GM12878 (cell line): ENCODE data around the gene SASH1. TPM values are rescaled to one million over a fixed set of nuclear protein-coding genes. Genes with fewer than 3 reads are reported as not detected.

Experiments used
- ATAC-seq: fragments of 200-7000 bp; cut with Tn5 transposase; 3 replicates; pipeline ENCODE4 v1.9.1; 2020; ENCODE audit warnings: mild to moderate bottlenecking, moderate library complexity
- BruUV-seq: library from RNA; stranded (reverse); fragments of 400-500 nt; replicated peaks from 2 replicates; lab custom pipeline; 2021; lab: Mats Ljungman, UMichigan
- CTCF ChIA-PET: fragments of 300-600 bp; sonication (Branson Sonifier 250); formaldehyde crosslinking; extraction: SDS; loops from one replicate; lab custom pipeline; 2021; ENCODE audit warnings: inconsistent platforms; lab: Yijun Ruan, JAX
- POLR2A ChIA-PET: fragments of 350-600 bp; formaldehyde crosslinking; extraction: SDS; loops from one replicate; lab custom pipeline; 2021; ENCODE audit warnings: inconsistent platforms; lab: Charles Lee
- RAD21 ChIA-PET: fragments of 300-600 bp; sonication (Branson Sonifier 250); formaldehyde crosslinking; loops from one replicate; lab custom pipeline; 2023; ENCODE audit warnings: antibody characterized with exemption; ENCODE audit not compliant: unreplicated experiment; lab: Charles Lee
- SMC1A ChIA-PET: fragments of 300-600 bp; sonication (Branson Sonifier 250); formaldehyde crosslinking; loops from one replicate; lab custom pipeline; 2023; ENCODE audit not compliant: unreplicated experiment, uncharacterized antibody; lab: Charles Lee
- DNase-seq: peaks from one replicate; pipeline ENCODE4 v3.0.0-alpha.2; 2011; ENCODE audit warnings: low read depth, low spot score
- FAIRE-seq: peaks from 3 replicates; lab custom pipeline; 2011; peaks lifted over from hg19 to GRCh38; lab: Jason Lieb, UNC
- H2AFZ ChIP-seq: 2 replicates; pipeline ENCODE4 v1.6.0; 2011; ENCODE audit warnings: low read depth, low read length, control low read depth; ENCODE audit not compliant: control insufficient read depth
- H3K27ac ChIP-seq: 2 replicates; pipeline ENCODE4 v1.5.1; 2011; ENCODE audit warnings: control low read depth; ENCODE audit not compliant: control insufficient read depth, insufficient read depth
- H3K27me3 ChIP-seq, 2 experiments: replicated peaks in 1 of 2; 2 replicates each; pipeline versions ENCODE4 v1.6.0 to v1.6.1; 2011; ENCODE audit warnings: low read length in 1 of 2; ENCODE audit not compliant: control insufficient read depth in 2 of 2, insufficient read depth in 2 of 2
- H3K36me3 ChIP-seq, 2 experiments: 2 replicates each; pipeline ENCODE4 v1.5.1; 2011; ENCODE audit warnings: low read length in 1 of 2; ENCODE audit not compliant: control insufficient read depth in 2 of 2, insufficient read depth in 2 of 2
- H3K4me1 ChIP-seq: 2 replicates; pipeline ENCODE4 v1.6.1; 2011; ENCODE audit warnings: mild to moderate bottlenecking, low read length, moderate library complexity, mixed read lengths; ENCODE audit not compliant: control insufficient read depth, insufficient read depth
- H3K4me2 ChIP-seq: 2 replicates; pipeline ENCODE4 v1.6.0; 2011; ENCODE audit warnings: control low read depth; ENCODE audit not compliant: control insufficient read depth, insufficient read depth
- H3K4me3 ChIP-seq: fragments of 200-600 bp; sonication (generic); 2 replicates; pipeline ENCODE4 v1.5.1; 2016
- H3K79me2 ChIP-seq: 2 replicates; pipeline ENCODE4 v1.6.0; 2011; ENCODE audit warnings: low read length; ENCODE audit not compliant: control insufficient read depth, insufficient read depth
- H3K9ac ChIP-seq: 2 replicates; pipeline ENCODE4 v1.8.0; 2011; ENCODE audit warnings: low read length, control low read depth, mixed read lengths; ENCODE audit not compliant: control insufficient read depth, insufficient read depth
- H3K9me3 ChIP-seq: replicated peaks from 3 replicates; pipeline ENCODE4 v1.5.1; 2011; ENCODE audit warnings: mild to moderate bottlenecking, low read length; ENCODE audit not compliant: control insufficient read depth, insufficient read depth
- H4K20me1 ChIP-seq: 2 replicates; pipeline ENCODE4 v1.6.0; 2011; ENCODE audit not compliant: control insufficient read depth, insufficient read depth
- ASH2L ChIP-seq: fragments of 300-600, 200-600 bp; sonication (generic); IDR thresholded peaks from 2 replicates; pipeline ENCODE4 v1.6.1; 2017; ENCODE audit warnings: low read depth, mild to moderate bottlenecking, borderline replicate concordance
- ATF7 ChIP-seq: fragments of 450-650 bp; IDR thresholded peaks from 2 replicates; pipeline ENCODE4 v1.6.1; 2016; ENCODE audit warnings: low read depth, mild to moderate bottlenecking
- CHD2 ChIP-seq: IDR thresholded peaks from 2 replicates; pipeline ENCODE4 v1.6.1; 2011; ENCODE audit warnings: low read depth, low read length, improper control_type of control experiment, borderline replicate concordance
- CHD4 ChIP-seq: fragments of 200-600 bp; sonication (generic); IDR thresholded peaks from 2 replicates; pipeline ENCODE4 v1.6.1; 2016; ENCODE audit warnings: mild to moderate bottlenecking
- HDGF ChIP-seq: fragments of 450-650 bp; IDR thresholded peaks from 2 replicates; pipeline ENCODE4 v1.6.1; 2016; ENCODE audit warnings: antibody characterized with exemption
- IRF4 ChIP-seq: IDR thresholded peaks from 2 replicates; pipeline ENCODE4 v1.6.1; 2011; ENCODE audit warnings: low read depth, low read length
- JUNB ChIP-seq: IDR thresholded peaks from 2 replicates; pipeline ENCODE4 v1.6.1; 2016; ENCODE audit warnings: antibody characterized with exemption, mild to moderate bottlenecking
- LARP7 ChIP-seq: fragments of 450-650 bp; IDR thresholded peaks from 2 replicates; pipeline ENCODE4 v1.6.1; 2017; ENCODE audit warnings: mild to moderate bottlenecking
- NFYB ChIP-seq: IDR thresholded peaks from 2 replicates; pipeline ENCODE4 v1.6.1; 2011; ENCODE audit warnings: low read depth, mild to moderate bottlenecking, low read length, improper control_type of control experiment, moderate library complexity; ENCODE audit not compliant: insufficient read depth
- RCOR1 ChIP-seq: conservative IDR thresholded peaks from 2 replicates; pipeline ENCODE4 v1.6.1; 2012; ENCODE audit warnings: low read depth, low read length, improper control_type of control experiment
- SKIL ChIP-seq: fragments of 450-650 bp; IDR thresholded peaks from 2 replicates; pipeline ENCODE4 v1.6.1; 2017; ENCODE audit warnings: mild to moderate bottlenecking, low read depth, inconsistent platforms; ENCODE audit not compliant: poor library complexity, severe bottlenecking
- SMAD5 ChIP-seq: IDR thresholded peaks from 2 replicates; pipeline ENCODE4 v1.6.1; 2016; ENCODE audit warnings: antibody characterized with exemption, low read depth
- SREBF2 ChIP-seq: IDR thresholded peaks from 2 replicates; pipeline ENCODE4 v1.6.1; 2012; ENCODE audit warnings: mild to moderate bottlenecking, low read length
- STAT1 ChIP-seq: fragments of 450-650 bp; conservative IDR thresholded peaks from 2 replicates; pipeline ENCODE4 v1.6.1; 2014; ENCODE audit warnings: antibody characterized with exemption, mild to moderate bottlenecking
- SUPT20H ChIP-seq: IDR thresholded peaks from 2 replicates; pipeline ENCODE4 v1.6.1; 2011; ENCODE audit warnings: low read depth, mild to moderate bottlenecking, low read length, moderate library complexity, borderline replicate concordance; ENCODE audit not compliant: control insufficient read depth
- ZNF207 ChIP-seq: fragments of 450-650 bp; IDR thresholded peaks from 2 replicates; pipeline ENCODE4 v1.6.1; 2014; ENCODE audit warnings: antibody characterized with exemption, mild to moderate bottlenecking, borderline replicate concordance
- ZNF384 ChIP-seq: IDR thresholded peaks from 2 replicates; pipeline ENCODE4 v1.6.1; 2012; ENCODE audit warnings: low read depth, mild to moderate bottlenecking, low read length, improper control_type of control experiment, borderline replicate concordance
- ZNF622 ChIP-seq: fragments of 450-650 bp; IDR thresholded peaks from 2 replicates; pipeline ENCODE4 v1.6.1; 2017; ENCODE audit warnings: mild to moderate bottlenecking, inconsistent platforms
- WGBS: methylation state at CpG from one replicate; pipeline ENCODE4 v1.1.6; 2016; ENCODE audit warnings: low lambda C conversion rate; ENCODE audit not compliant: insufficient replicate concordance, insufficient coverage; ENCODE audit errors: missing lambda C conversion rate; 5-methylcytosine and 5-hydroxymethylcytosine counted together
- in situ Hi-C: fragments of 300-500 bp; cut with MboI; formaldehyde crosslinking; loops from 9 replicates; pipeline ENCODE4 v1.14.3; 2018; ENCODE audit warnings: mixed read lengths
- intact Hi-C: fragments of 100-400 bp; cut with micrococcal nuclease; formaldehyde crosslinking; loops from one replicate; pipeline ENCODE4 v1.14.2; 2022; ENCODE audit not compliant: unreplicated experiment
- polyA plus RNA-seq, 11 experiments: library from polyadenylated mRNA; depleted of rRNA in 4 of 11; unstranded in 6 of 11; stranded (reverse) in 5 of 11; fragments of >200 nt; fragmentation: Nextera tagmentation in 4 of 11; fragmentation: Illumina TruSeq in 1 of 11; extraction: Ambion mirVana in 4 of 11; extraction: Trizol in 1 of 11; gene quantifications; 1 replicate in 1 of 11; 2 replicates in 10 of 11; pipeline versions ENCODE4 v1.2.1 to v1.2.3, GENCODE V29; 2011 to 2016; ENCODE audit warnings: inconsistent platforms in 2 of 11, missing spikeins in 2 of 11, low read depth in 1 of 11
- total RNA-seq, 4 experiments: library from RNA; depleted of rRNA in 3 of 4; stranded (reverse); fragments of >200 nt in 3 of 4; fragmentation: Illumina TruSeq in 1 of 4; extraction: Trizol in 1 of 4; gene quantifications; 2 replicates each; pipeline versions ENCODE4 v1.2.1 to v1.2.3, GENCODE V29; 2013 to 2021
- TF ChIP-seq, protein P1 (sequence below): IDR thresholded peaks from 2 replicates; pipeline ENCODE4 v1.6.1; 2012; ENCODE audit warnings: low read depth, low read length, improper control_type of control experiment

Gene SASH1
- total and polyA plus RNA-seq, 10 of the 15 experiments (the other 5 are each of a cell fraction or from before 2014, with no cell fraction given): 0.01 to 0.73 (median 0.14) TPM; not detected in 4

- WGBS: 32% methylated on average over 2 of the region's 2 CpGs
- ATAC-seq (no peak), FAIRE-seq (no peak), DNase-seq (no peak)
- ChIA-PET SMC1A (interaction anchor here (1.4 kb wide), 1 partner anchor 285 kb away, joined by 3 read pairs; no protein-coding TSS in a partner anchor), CTCF (interaction anchor here (1.1 to 1.3 kb wide), 2 partner anchors 25 to 285 kb away, joined by 3 to 4 read pairs; no protein-coding TSS in a partner anchor), RAD21 (no interaction called here), POLR2A (no interaction called here)
- H3K36me3 ChIP-seq: no peaks in the 10 kb centered on the region
- no peak overlapping the region for H2AFZ ChIP-seq
- H4K20me1 ChIP-seq: no peaks in the 10 kb centered on the region
- no peak overlapping the region for H3K9ac ChIP-seq
- H3K27ac ChIP-seq: no peak overlapping the region
- in situ Hi-C loops: loop anchor here (5.0 kb wide), 1 partner anchor 275 kb away; no protein-coding TSS in a partner anchor
- BruUV-seq: no TSS peak
- H3K4me1 ChIP-seq: no peaks in the 10 kb centered on the region
- TF ChIP-seq NFYB: no peak
- no peak for TF ChIP-seq SMAD5
- no peak for TF ChIP-seq ZNF207
- no peak for TF ChIP-seq HDGF
- no peak for TF ChIP-seq IRF4
- no peak for TF ChIP-seq CHD2
- TF ChIP-seq ATF7: no peak
- TF ChIP-seq SREBF2: no peak
- no peak for TF ChIP-seq SUPT20H
- no peak for TF ChIP-seq ZNF384
- no peak for TF ChIP-seq RCOR1
- TF ChIP-seq STAT1: no peak
- no peak for TF ChIP-seq LARP7
- no peak for TF ChIP-seq SKIL
- no peak for TF ChIP-seq ZNF622
- TF ChIP-seq, protein P1, sequence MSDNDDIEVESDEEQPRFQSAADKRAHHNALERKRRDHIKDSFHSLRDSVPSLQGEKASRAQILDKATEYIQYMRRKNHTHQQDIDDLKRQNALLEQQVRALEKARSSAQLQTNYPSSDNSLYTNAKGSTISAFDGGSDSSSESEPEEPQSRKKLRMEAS: no peak
- no peak for TF ChIP-seq CHD4
- TF ChIP-seq ASH2L: no peak
- TF ChIP-seq JUNB: no peak
- intact Hi-C loops: loop anchor here (10.0 kb wide), 2 partner anchors 957 to 1067 kb away; partner anchors contain the start of gene SAMD5
- no peak overlapping the region for H3K4me2 ChIP-seq
- H3K4me3 ChIP-seq: no peak overlapping the region
- no peaks in the 10 kb centered on the region for H3K79me2 ChIP-seq
- no peaks in the 10 kb centered on the region for H3K9me3 ChIP-seq
- no peaks in the 10 kb centered on the region; a peak in 1 of 4 replicates for H3K27me3 ChIP-seq
These were observed 119.4 kb downstream of the SASH1 start for GRCh38 chr6:148461986-148462577.
